T-helper 2 cell treated with Interferon-gamma antibody and Interleukin-4, amounts not matched to agents 100 ng/mL and 5 ng/mL, for 36 hours (primary cell): ENCODE results near the gene CREB3. TPM values are rescaled to one million over a fixed set of nuclear protein-coding genes. Genes with fewer than 3 reads are reported as not detected.

Source experiments
- intact Hi-C: fragments of 100-400 bp; cut with micrococcal nuclease; formaldehyde crosslinking; loops from one replicate; pipeline ENCODE4 v1.15.1; 2023
- total RNA-seq: library from RNA; stranded (reverse); gene quantifications from 2 replicates; pipeline ENCODE4 v1.2.3, GENCODE V29; 2022

The CREB3 gene
- total RNA-seq, 1 donor from 2014 or later: 19.9 TPM

DNA sequence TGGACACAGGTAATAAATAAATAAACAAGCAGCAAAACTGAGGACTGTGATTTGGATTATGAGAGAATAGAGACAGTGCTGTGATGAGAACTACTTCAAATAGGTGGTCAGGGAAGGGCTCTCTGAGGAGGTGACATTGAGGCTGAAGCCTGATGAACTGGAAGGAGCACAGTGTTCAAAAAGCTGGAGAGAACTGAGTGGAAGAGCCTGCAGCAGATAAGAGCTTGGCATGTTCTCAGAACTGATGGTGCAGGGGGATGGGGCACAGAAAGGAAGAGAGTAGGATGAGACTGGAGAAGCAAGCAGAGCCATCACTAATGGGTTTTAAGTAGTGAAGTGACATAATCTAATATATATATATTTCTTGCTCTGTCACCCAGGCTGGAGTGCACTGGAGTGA, 31.5 kb upstream of the CREB3 start:
- intact Hi-C loops: no loop called here

DNA sequence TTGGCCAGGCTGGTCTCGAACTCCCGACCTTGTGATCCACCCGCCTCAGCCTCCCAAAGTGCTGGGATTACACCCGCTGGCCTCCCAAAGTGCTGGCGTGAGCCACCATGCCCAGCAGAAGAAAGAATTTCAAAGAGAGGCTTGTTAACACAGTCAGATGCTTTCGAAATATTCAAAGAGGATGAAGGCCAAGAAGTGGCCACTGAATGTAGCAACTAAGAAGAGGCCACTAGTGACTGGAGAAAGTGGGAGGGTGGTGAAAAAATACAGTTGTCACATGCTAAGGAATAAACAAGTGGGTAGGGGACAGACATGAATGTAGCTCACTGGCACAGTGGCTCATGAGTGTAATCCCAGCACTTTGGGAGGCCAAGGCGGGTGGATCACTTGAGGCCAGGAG, 29.8 kb upstream of the CREB3 start:
- intact Hi-C loops: no loop called here

DNA sequence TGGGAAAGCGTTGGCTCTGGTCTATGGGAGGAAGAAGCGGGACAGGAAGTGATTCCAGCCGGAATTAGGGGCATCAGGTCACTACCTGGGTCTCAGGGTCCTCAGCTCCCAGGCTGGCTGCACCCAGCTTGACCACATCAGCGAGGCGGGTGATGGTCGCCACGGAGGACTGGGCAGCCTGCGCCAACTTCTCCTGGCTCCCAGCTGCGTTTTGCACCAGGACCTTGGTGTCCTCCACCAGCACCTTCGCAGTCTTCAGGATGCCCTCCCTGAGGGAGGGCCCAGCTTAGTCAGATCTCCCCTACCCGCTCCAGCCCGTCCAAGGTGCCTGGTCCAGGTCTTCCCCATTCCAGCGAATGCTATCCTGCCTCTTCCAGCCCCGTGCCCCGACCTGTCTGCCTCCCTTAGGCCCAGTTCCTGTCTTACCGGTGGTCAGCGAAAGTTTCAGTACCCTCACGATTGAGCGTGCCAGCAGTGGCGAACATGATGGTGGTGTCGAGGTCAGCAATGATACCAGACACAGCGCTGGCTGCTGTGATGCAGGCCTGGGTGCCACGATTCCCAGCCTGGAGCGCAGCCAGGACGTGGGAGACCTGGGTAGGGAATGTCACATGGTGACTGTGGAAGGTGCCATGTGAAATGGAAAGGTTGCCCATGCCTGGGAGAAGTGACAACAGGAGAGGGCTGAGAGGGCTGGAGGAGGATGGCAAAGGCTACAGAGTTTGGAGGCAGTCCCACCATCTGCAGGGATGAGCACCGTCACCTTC, 28.4 kb upstream of the CREB3 start:
- intact Hi-C loops: no loop called here

DNA sequence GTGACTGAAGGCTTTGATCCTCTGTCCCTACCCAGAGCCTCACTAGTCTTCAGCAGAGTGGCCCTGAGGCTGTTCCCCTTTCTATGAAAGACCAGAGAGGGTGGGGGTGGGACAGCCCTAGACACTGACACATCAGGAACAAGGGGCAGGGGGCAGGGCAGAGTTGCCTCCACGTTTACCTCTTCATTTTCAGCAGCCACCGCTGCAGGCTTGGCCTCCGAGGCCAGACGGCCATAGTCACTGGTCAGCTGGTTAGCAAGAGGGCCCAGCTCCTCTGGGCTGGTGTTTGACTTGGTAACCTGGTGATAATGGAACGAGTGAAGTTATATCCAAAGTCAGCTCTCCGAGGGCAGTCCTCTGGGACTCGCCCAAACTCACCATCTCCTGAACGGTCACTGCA, 27.1 kb upstream of the CREB3 start:
- intact Hi-C loops: no loop called here

DNA sequence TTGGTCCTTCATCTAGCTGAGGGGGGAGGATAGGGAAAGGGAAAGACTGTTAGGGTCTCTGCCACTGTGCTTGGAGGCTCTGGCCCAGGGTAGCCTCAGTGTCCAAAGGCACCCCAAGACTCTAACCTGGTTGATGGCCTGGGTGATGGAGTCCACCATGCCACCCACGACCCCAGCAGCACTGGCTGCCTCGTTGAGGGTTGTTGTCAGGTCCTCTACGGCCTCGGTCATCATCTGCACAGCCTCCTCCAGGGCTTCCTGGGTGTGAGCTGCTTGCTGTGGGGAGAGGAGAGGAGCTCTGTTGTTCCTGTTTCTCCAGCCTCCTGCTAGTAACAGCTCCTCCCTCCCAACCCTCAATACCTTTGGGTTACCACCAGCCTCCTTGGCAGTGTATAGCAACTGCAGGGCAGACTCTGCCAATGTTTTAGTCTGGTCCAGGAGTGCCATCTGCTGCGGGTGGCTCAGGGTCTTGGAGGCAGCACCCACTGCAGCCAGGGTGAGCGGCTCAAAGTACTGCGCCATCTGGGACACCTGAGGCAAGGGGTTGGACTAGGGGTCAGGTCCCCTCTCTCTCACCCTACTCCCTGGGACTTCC, 26.5 kb upstream of the CREB3 start:
- intact Hi-C loops: no loop called here

DNA sequence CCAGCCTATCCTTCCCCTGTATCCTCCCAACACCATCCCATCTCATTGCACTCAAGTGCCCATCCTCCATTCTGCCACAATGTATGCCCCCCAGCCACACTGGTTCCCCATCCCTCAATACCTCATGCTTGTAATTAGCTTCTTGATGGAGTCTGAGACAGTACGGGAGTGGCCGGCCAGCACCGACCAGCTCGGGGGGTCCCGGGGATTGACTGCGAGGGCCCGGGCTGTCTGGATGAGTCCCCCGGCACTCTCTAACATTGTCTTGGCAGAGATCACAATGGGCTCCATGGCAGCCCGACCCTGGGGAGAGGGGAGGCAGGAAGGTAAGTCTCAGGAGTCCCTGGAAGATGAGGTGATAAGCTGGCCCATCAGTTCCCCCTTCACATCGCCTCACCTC, 25.5 kb upstream of the CREB3 start:
- intact Hi-C loops: no loop called here

DNA sequence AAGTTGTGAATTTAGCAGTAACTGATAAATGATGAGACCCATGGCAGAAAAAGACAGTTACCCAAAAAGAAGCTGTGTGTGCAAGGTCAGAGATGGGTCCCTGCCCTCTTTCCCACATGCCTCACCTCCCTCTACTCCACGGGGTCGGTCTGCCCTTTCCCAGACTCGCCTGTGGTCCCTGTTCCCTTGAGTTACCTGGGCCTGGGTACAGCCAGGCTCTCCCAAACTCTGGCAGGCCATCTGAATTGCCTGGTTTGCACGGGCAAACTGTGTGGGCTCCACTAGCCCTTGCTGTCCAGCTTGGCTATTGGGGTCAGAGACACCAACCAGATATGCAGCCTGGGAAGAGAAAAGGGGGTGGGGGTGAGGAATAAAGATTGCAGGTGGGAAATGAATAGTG, 24.3 kb upstream of the CREB3 start:
- intact Hi-C loops: no loop called here

DNA sequence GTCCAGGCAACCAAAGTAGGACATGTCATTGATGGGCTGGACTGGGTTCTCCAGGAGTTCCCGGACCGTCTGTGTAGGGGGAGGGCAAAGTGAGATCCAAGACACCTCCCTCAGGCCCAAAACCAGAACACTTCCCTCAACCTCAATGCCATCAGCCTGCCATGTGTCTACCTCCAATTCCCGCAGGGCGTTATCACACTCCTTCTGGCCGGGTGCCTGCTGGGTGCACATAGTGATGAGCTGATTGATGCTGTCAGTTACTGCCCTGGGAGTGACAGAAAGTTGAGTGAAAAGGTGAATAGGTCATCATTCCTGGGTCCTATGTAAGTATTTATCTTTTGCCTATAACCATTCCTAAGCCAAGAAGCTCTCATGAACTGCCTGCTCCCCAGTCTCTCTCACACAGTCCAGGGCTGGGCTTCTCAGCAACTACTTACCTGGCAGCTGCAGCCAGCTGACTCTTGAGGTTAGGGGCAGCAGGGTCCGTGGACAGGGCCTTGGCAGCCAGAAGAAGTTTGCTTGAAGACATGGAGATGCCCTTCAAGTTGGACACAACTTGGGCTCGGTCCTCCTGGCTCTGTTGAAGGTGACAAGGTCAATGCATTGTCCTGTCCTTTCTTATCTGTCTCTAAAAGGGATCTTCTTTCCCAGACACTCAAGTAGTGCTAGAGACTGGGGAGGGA, 21.5 kb upstream of the CREB3 start:
- intact Hi-C loops: no loop called here

DNA sequence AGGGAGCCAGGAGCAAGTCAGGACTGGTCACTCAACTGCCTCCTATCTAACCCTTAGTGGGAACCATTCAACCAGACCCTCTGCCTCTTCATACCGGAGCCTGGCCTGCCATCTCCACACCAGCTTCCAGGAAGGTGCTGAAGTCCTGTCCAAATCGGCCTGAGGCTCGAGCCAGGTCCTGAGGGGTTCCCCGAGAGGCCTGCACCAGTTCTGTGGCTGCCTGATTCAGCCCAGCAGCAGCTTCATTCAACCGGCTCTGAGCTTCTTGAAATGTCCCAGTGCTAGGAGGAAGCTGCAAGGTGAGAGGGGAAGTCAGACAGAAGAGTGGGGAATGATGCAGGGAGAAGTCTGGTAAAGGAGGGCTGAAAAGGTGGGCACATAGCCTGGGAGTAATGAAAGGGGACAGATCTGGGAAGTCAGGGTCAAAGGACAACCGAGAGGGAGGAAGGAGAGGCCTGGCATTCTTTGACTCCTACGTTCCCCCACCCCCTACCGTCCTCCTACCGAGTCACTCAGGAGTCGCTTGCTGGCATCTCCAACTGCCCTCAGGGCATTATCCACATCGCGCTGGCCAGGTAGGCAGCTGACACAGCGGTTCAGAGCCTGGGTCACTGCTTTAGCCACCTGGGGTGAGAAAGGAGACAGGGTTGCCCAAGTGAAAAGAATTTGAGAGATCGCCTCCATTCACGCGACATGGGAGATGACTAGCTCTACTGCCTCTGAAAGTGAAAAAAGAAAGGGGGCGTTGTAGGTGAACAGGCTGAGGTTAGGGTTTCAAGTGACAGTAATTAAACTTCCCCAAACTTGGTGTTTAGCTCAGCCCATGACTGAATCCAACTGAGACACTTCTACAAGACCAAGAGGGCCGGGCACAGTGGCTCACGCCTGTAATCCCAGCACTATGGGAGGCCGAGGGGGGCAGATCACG, 20.7 kb upstream of the CREB3 start:
- intact Hi-C loops: no loop called here

DNA sequence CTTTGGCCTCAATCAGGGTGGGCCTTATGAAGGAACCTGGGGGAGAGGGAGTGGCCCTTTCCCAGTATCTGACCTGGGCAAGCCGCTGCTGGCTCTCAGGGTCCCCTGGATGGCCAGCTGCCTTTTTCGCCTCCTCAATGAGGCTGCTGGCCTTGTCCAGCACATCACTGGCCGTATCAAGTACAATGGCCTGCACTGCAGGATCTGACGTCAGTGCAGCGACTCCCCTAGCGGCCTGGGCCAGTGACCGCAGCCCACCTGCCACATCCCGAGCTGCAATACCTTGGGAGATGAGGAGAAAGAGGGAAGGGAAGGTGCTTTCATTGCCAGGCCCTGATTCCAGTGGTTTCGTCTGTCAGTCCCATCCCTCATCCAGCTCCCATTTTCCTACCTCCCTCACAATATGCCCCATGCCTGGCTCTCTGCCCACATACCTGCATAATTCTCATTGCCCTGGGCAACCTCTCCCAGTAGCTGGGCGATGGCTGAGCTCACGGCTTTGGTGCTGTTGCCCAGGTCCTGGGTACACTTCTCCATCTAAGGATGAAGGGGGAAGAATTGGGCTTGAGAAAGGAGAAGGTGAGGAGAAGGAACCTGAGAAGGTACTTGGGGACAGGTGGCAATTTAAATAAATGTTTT, 19.6 kb upstream of the CREB3 start:
- intact Hi-C loops: no loop called here

DNA sequence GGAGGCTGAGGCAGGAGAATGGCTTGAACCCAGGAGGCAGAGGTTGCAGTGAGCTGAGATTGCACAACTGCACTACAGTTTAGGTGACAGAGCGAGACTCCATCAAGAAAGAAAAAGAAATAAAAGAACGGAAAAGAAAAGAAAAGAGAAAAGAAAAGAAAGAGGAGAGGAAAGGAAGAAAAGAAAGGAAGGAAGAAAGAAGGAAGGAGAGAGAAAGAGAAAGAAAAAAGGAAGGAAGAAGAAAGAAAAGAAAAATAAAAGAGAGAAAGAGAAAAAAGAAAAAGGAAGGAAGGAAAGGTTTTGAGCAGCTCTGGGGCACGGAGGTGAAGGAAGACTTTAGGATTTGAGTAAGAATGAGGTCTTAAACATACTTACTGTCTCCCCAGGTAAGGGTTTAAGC, 18.9 kb upstream of the CREB3 start:
- intact Hi-C loops: no loop called here

DNA sequence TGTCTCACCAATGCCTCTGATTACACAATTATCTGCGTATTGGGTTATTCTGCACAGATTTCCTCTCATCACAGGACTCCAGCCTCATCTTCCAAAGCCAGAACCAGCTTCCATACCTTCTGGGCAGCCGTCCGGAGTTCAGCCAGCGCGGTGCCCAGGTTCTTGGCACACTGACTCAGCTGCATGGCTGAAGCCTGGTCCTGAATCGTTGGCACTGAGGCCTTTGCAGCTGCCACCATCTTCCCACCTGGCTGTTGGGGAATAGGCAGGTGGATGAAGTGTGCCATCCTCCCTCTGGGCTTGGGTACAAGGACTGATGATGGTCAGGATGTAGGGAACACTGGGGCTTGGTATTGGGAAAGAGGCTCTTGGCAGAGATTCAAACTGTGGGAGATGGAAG, 18.3 kb upstream of the CREB3 start:
- intact Hi-C loops: no loop called here

DNA sequence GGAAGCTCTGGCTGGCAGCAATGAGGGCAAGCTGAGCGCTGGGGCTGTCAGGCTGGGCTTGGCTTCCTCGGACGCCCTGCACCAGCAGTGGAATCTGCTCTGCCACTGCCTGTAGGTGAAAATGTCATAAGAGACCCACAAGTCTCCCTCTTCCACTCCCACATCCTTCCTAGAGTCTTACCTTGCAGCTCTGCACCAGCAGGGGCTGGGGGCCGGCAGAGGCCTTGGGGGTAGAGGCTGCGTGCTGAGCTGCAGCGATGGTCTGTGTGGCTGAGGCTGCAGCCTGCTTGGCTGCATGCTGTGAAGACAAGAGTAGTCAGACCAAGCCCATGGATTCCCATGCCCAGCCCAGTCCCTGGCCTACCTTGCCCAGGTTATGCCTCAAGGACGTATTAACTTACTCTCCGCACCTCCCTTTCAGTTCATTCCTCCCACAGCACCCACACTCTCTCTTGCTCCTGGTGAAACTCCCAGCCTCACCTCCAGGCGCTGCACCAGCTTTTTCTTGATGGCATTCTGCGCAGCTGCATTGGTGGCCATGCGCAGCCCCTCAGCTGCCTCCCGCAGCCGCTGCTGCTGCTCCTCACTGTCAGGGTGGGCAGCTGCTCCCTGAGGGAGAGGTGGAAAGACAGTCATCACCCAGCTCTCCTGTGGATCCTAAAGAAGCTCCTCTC, 17.8 kb upstream of the CREB3 start:
- intact Hi-C loops: no loop called here

DNA sequence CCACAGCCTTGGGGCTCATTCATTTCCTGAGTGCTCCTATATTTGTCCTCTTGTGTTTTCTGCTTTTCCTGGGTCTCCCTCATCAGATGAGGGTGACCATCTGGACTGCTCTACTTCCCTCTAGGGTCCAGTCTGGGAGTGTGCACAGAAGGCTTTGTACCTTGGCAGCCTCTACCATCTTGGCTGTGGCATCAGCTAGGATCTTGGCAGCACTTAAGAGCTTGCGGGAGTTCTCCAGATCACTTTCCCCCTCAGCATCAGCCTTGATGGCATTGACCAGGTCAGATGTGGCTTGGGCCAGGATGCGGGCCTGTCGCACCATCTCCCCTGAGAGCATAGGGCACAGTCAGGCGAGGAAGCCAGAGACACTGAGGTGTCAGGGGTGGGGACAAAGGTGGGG, 16.2 kb upstream of the CREB3 start:
- intact Hi-C loops: no loop called here

DNA sequence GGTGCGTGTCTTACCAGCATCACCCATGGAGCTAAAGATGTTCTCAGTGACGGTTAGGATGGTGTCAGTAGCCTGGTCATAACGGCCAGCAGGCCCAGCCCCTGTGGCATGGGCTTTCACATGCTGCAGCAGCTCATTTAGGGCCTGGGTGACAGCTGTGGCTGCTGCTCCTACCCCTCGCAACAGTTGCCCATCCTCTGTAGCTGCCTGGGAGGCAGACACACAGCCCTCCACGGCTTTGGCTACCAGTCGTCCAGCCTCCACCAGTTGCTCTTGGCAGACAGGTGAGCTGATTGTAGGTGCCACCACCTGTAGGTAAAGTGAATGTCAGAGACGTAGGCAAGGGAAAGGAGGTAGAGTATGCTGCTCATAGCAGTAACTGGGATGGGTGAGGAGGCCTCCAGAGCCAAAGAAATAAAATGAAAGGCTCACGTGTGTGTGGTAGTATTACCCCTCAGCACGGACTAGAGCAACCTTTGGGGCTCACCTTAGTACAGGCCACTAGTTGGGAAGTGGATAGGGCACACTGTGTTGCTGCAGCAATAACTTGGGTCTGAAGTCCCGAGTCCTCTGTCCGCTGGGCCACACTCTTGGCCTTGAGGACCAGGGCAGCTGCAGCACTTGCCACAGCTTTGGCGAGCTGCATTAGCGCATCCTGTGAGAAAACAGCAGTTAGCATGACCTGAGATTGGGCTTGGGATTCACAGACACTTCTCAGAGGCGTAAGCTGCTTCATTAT, 15.2 kb upstream of the CREB3 start:
- intact Hi-C loops: no loop called here

DNA sequence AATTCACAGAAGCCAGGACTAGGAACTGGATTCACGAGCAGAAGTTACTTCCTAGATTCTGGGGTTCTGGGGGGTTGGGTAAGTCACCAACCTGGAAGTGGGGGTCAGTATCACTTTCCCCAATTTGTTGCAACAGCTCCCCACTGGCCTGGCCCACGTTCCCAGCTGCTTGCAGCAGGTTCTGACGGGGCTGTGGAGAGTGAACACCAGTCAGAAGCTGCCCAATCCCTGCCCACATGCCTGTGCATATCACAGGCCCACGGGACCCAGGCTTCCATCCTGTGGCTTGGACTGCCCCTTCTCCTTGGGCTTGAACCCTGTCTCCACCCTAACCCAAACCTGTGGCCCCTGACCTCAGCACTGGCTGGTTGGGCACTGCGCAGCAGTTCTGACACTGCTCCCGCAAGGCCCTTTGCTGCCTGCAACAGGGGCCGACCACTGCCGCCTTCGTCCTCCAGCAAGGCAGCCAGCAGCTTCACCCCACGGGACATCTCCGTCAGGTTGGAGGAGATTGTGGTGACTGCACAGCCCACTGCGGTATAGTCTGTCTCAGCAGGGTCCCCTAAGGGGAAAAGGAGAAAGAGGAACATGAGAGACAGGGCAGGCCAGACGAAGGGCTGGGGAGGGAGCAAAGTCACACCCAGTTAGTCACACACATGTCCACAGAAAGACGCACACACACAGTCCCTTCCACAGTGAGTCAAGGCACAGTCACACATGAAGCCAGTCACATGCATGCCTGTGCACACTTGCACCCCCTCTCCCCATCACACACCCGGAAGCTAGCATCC, 13.6 kb upstream of the CREB3 start:
- intact Hi-C loops: no loop called here

DNA sequence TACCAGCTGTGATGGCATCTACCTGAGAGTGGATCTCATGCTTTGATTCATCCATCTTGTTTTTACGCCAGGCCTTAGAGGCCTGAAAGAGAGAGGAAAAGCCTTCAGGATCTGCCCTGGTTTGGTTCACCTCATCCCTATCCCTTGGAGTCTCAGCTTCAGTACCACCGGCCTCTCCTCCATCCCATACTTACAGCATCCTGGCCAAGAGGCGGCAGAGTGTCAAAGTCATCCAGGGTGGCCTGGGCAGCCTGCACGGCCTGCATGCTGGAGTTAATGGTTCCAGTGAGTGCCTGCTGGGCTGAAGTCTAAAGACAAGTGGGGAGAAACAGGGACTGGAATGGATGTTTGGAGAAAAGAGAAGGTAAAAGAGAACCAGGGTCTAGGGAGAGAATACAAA, 12.9 kb upstream of the CREB3 start:
- intact Hi-C loops: no loop called here

DNA sequence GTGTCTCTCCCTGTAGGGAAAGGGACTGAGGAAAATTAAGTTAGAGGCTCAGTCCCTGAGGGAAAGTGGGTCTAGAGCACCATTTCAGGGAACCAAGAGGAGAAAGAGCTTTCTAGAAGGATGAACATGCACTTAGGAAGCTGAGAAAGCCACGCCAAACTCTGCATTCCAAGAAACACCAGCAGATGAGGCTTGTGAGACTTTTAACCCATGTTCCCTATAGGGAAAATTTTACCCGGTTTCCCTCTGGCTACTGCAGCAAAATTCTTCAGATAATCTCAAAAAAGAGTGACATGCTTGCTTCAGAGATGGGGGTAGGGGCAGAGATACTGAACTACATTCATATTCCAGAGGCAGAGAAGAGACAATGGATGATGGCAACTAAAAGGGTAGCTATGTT, 9.0 kb upstream of the CREB3 start:
- intact Hi-C loops: no loop called here

DNA sequence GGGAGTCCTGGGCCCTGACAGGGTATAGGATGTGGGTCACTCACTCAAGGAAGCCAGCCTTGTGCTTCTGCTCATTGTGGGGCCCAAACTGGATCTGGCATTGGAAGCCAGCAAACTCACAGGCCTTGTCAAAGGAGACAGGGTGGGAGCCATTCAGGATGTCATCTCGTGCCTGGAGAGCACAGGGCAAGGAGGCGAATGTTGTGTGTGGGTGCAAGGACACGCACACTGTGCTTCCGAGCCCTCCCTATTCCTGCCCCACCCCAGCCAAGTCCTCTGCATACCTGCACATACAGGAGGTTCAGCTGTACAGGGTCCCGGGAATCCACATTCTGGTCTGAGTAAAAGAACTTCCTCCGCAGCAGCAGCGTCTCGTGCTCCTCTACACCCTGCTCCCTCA, 8.6 kb upstream of the CREB3 start:
- intact Hi-C loops: no loop called here
